HepG2 (cell line): ENCODE results near the gene CSDE1. TPM values are rescaled to one million over a fixed set of nuclear protein-coding genes. Genes with fewer than 3 reads are reported as not detected.

Experiments used
- AKAP8 ChIP-seq: sonication (generic); formaldehyde crosslinking; IDR thresholded peaks from 2 replicates; pipeline ENCODE4 v1.5.1; 2020; ENCODE audit warnings: mild to moderate bottlenecking, missing genetic modification reagents
- HOXA5 ChIP-seq: sonication (generic); formaldehyde crosslinking; IDR thresholded peaks from 2 replicates; pipeline ENCODE4 v1.4.0; 2020; ENCODE audit warnings: missing genetic modification reagents
- JUN ChIP-seq: sonication (generic); formaldehyde crosslinking; IDR thresholded peaks from 2 replicates; pipeline ENCODE4 v1.4.0; 2020; ENCODE audit warnings: mild to moderate bottlenecking, missing genetic modification reagents
- NAIF1 ChIP-seq: sonication (generic); formaldehyde crosslinking; IDR thresholded peaks from 2 replicates; pipeline ENCODE4 v1.5.0; 2020; ENCODE audit warnings: mild to moderate bottlenecking, missing genetic modification reagents, borderline replicate concordance
- NFE2L1 ChIP-seq: sonication (generic); formaldehyde crosslinking; IDR thresholded peaks from 2 replicates; pipeline ENCODE4 v1.4.0; 2020; ENCODE audit warnings: missing genetic modification reagents, mild to moderate bottlenecking, borderline replicate concordance
- NFE2L2 ChIP-seq: fragments of 150-350 bp; IDR thresholded peaks from 2 replicates; pipeline ENCODE4 v1.6.1; 2014; ENCODE audit warnings: low read length
- SAFB2 ChIP-seq: sonication (generic); formaldehyde crosslinking; IDR thresholded peaks from 2 replicates; pipeline ENCODE4 v1.5.1; 2020; ENCODE audit warnings: missing genetic modification reagents, low read depth, mild to moderate bottlenecking, borderline replicate concordance
- SMAD9 ChIP-seq: sonication (generic); formaldehyde crosslinking; IDR thresholded peaks from 2 replicates; pipeline ENCODE4 v1.5.1; 2020; ENCODE audit warnings: mild to moderate bottlenecking, missing genetic modification reagents
- TEAD2 ChIP-seq: sonication (generic); formaldehyde crosslinking; IDR thresholded peaks from 2 replicates; pipeline ENCODE4 v1.9.0; 2021; ENCODE audit warnings: missing genetic modification reagents
- ZNF605 ChIP-seq: sonication (generic); formaldehyde crosslinking; IDR thresholded peaks from 2 replicates; pipeline ENCODE4 v1.8.0; 2022; ENCODE audit warnings: mild to moderate bottlenecking, missing genetic modification reagents
- ZNF878 ChIP-seq: sonication (generic); formaldehyde crosslinking; IDR thresholded peaks from 2 replicates; pipeline ENCODE4 v1.8.1; 2023; ENCODE audit warnings: mild to moderate bottlenecking, missing genetic modification reagents, moderate library complexity
- polyA plus RNA-seq, 8 experiments: library from polyadenylated mRNA; depleted of rRNA in 3 of 8; stranded (reverse) in 7 of 8; unstranded in 1 of 8; fragments of >200 nt; fragmentation: Illumina TruSeq in 4 of 8; extraction: Trizol in 4 of 8; gene quantifications; 2 replicates each; pipeline versions ENCODE4 v1.2.1 to v1.2.3, GENCODE V29; 2011 to 2016; ENCODE audit warnings: low read depth in 4 of 8, missing spikeins in 1 of 8, mixed read lengths in 1 of 8; ENCODE audit not compliant: insufficient read depth in 1 of 8
- total RNA-seq, 5 experiments: library from RNA; depleted of rRNA; stranded (reverse); fragments of >200 nt; fragmentation: Illumina TruSeq; extraction: Trizol; gene quantifications; 2 replicates each; pipeline ENCODE4 v1.2.3, GENCODE V29; 2016; ENCODE audit warnings: low read depth in 1 of 5
- TF ChIP-seq, protein P1 (sequence below): sonication (generic); formaldehyde crosslinking; IDR thresholded peaks from 2 replicates; pipeline ENCODE4 v1.5.0; 2020; ENCODE audit warnings: mild to moderate bottlenecking, missing genetic modification reagents, borderline replicate concordance
- TF ChIP-seq, protein P2 (sequence below): sonication (generic); formaldehyde crosslinking; IDR thresholded peaks from 2 replicates; pipeline ENCODE4 v1.8.0; 2022; ENCODE audit warnings: mild to moderate bottlenecking, missing genetic modification reagents; ENCODE audit not compliant: insufficient replicate concordance
- TF ChIP-seq, protein P3 (sequence below): sonication (generic); formaldehyde crosslinking; IDR thresholded peaks from 2 replicates; pipeline ENCODE4 v1.4.0; 2020; ENCODE audit warnings: missing genetic modification reagents
- TF ChIP-seq, protein P4 (sequence below): sonication (generic); formaldehyde crosslinking; conservative IDR thresholded peaks from 2 replicates; pipeline ENCODE4 v1.8.0; 2022; ENCODE audit warnings: missing genetic modification reagents

Gene CSDE1
- total and polyA plus RNA-seq, 2 of the 13 experiments (the other 11 are each of a cell fraction or from before 2014, with no cell fraction given): 150 to 313 TPM

DNA sequence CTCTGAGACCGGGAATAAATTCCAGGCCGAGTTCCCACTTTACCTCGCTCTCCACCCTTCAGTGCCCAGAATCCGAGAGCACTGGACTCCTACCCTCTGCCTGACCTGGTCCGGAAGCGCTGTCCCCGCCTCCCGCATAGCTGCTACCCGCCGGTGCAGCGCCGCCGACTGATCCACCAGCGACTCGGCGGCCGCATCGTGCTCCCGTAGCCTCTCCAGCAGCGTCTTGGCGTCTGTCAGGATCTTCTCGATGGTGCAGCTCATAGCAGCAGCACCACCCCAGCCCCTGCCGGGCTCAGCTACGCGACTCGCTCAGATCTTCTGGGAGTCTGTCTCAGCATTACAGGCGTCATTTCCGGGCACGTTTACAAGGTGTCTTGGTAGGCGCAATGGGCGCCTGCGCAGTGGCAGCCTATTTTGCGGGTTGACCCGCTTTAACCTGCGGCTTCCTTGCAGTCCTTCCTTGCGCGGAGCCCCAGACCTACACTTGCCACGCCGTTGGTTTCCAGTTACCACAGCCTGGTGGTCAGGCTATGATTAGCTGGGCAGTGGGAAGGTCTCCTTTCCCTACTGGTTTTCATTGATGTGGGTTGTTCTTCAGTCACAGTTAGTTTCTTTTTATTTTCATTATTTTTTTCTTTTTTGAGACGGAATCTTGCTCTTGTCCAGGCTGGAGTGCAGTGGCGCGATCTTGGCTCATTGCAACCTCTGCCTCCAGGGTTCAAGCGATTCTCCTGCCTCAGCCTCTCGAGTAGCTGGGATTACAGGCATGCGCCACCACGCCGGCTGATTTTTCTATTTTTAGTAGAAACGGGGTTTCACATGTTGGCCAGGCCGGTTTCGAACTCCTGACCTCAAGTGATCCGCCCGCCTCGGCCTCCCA is 22.8 kb upstream of the CSDE1 start, which contains the start of gene SIKE1 (continued):
- TF ChIP-seq, protein P1, sequence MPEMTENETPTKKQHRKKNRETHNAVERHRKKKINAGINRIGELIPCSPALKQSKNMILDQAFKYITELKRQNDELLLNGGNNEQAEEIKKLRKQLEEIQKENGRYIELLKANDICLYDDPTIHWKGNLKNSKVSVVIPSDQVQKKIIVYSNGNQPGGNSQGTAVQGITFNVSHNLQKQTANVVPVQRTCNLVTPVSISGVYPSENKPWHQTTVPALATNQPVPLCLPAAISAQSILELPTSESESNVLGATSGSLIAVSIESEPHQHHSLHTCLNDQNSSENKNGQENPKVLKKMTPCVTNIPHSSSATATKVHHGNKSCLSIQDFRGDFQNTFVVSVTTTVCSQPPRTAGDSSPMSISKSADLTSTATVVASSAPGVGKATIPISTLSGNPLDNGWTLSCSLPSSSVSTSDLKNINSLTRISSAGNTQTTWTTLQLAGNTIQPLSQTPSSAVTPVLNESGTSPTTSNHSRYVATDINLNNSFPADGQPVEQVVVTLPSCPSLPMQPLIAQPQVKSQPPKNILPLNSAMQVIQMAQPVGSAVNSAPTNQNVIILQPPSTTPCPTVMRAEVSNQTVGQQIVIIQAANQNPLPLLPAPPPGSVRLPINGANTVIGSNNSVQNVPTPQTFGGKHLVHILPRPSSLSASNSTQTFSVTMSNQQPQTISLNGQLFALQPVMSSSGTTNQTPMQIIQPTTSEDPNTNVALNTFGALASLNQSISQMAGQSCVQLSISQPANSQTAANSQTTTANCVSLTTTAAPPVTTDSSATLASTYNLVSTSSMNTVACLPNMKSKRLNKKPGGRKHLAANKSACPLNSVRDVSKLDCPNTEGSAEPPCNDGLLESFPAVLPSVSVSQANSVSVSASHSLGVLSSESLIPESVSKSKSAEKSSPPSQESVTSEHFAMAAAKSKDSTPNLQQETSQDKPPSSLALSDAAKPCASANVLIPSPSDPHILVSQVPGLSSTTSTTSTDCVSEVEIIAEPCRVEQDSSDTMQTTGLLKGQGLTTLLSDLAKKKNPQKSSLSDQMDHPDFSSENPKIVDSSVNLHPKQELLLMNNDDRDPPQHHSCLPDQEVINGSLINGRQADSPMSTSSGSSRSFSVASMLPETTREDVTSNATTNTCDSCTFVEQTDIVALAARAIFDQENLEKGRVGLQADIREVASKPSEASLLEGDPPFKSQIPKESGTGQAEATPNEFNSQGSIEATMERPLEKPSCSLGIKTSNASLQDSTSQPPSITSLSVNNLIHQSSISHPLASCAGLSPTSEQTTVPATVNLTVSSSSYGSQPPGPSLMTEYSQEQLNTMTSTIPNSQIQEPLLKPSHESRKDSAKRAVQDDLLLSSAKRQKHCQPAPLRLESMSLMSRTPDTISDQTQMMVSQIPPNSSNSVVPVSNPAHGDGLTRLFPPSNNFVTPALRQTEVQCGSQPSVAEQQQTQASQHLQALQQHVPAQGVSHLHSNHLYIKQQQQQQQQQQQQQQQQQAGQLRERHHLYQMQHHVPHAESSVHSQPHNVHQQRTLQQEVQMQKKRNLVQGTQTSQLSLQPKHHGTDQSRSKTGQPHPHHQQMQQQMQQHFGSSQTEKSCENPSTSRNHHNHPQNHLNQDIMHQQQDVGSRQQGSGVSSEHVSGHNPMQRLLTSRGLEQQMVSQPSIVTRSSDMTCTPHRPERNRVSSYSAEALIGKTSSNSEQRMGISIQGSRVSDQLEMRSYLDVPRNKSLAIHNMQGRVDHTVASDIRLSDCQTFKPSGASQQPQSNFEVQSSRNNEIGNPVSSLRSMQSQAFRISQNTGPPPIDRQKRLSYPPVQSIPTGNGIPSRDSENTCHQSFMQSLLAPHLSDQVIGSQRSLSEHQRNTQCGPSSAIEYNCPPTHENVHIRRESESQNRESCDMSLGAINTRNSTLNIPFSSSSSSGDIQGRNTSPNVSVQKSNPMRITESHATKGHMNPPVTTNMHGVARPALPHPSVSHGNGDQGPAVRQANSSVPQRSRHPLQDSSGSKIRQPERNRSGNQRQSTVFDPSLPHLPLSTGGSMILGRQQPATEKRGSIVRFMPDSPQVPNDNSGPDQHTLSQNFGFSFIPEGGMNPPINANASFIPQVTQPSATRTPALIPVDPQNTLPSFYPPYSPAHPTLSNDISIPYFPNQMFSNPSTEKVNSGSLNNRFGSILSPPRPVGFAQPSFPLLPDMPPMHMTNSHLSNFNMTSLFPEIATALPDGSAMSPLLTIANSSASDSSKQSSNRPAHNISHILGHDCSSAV (CRISPR knock-in tag): no peak
- TF ChIP-seq, protein P2, sequence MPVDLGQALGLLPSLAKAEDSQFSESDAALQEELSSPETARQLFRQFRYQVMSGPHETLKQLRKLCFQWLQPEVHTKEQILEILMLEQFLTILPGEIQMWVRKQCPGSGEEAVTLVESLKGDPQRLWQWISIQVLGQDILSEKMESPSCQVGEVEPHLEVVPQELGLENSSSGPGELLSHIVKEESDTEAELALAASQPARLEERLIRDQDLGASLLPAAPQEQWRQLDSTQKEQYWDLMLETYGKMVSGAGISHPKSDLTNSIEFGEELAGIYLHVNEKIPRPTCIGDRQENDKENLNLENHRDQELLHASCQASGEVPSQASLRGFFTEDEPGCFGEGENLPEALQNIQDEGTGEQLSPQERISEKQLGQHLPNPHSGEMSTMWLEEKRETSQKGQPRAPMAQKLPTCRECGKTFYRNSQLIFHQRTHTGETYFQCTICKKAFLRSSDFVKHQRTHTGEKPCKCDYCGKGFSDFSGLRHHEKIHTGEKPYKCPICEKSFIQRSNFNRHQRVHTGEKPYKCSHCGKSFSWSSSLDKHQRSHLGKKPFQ (CRISPR knock-in tag): peak; percentile 68
- TF ChIP-seq TEAD2 (CRISPR knock-in tag) (no peak), SMAD9 (CRISPR knock-in tag) (peak; percentile 22; the same call in 1 of the 2 replicates), SAFB2 (CRISPR knock-in tag) (no peak; the same call in 1 of the 2 replicates), HOXA5 (CRISPR knock-in tag) (no peak), AKAP8 (CRISPR knock-in tag) (no peak), ZNF878 (CRISPR knock-in tag) (no peak), NFE2L2 (no peak), JUN (CRISPR knock-in tag) (no peak), ZNF605 (CRISPR knock-in tag) (peak; percentile 52; the same call in 1 of the 2 replicates), NAIF1 (CRISPR knock-in tag) (peak; percentile 80; the same call in 1 of the 2 replicates), NFE2L1 (CRISPR knock-in tag) (no peak)
- TF ChIP-seq, protein P3, sequence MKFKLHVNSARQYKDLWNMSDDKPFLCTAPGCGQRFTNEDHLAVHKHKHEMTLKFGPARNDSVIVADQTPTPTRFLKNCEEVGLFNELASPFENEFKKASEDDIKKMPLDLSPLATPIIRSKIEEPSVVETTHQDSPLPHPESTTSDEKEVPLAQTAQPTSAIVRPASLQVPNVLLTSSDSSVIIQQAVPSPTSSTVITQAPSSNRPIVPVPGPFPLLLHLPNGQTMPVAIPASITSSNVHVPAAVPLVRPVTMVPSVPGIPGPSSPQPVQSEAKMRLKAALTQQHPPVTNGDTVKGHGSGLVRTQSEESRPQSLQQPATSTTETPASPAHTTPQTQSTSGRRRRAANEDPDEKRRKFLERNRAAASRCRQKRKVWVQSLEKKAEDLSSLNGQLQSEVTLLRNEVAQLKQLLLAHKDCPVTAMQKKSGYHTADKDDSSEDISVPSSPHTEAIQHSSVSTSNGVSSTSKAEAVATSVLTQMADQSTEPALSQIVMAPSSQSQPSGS (CRISPR knock-in tag): peak; percentile 83
- TF ChIP-seq, protein P4, sequence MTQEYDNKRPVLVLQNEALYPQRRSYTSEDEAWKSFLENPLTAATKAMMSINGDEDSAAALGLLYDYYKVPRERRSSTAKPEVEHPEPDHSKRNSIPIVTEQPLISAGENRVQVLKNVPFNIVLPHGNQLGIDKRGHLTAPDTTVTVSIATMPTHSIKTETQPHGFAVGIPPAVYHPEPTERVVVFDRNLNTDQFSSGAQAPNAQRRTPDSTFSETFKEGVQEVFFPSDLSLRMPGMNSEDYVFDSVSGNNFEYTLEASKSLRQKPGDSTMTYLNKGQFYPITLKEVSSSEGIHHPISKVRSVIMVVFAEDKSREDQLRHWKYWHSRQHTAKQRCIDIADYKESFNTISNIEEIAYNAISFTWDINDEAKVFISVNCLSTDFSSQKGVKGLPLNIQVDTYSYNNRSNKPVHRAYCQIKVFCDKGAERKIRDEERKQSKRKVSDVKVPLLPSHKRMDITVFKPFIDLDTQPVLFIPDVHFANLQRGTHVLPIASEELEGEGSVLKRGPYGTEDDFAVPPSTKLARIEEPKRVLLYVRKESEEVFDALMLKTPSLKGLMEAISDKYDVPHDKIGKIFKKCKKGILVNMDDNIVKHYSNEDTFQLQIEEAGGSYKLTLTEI (CRISPR knock-in tag): no peak
